Measurements from ENCODE around the gene EPS8.
A peak's percentile ranks its signal among the peaks of the same experiment; 100 is the strongest.
"Not testable (repeated sequence)": the region's sequence is repeated elsewhere in the genome, so short reads cannot be mapped to it uniquely, and the experiment has no call there.

The EPS8 gene

DNA sequence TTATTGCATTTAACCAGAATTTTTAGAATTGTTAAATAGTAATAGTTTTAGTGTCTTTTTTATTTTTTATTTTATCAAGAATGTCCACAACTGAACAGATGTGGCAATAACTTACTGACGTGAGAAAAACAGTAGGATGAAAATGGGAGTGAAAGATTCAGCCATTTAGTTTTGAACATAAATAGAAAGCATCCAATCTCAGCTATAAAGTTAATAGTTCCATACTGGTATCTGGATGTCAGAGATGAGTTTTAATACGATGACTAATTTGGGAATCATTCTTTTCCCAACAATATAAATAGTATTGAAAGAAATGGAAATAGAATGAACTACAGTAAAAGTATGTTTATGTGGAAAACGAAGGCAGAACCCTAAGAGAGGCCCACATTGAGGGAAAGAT is 159.4 kb downstream of the EPS8 start:
- TF ChIP-seq, protein P1, sequence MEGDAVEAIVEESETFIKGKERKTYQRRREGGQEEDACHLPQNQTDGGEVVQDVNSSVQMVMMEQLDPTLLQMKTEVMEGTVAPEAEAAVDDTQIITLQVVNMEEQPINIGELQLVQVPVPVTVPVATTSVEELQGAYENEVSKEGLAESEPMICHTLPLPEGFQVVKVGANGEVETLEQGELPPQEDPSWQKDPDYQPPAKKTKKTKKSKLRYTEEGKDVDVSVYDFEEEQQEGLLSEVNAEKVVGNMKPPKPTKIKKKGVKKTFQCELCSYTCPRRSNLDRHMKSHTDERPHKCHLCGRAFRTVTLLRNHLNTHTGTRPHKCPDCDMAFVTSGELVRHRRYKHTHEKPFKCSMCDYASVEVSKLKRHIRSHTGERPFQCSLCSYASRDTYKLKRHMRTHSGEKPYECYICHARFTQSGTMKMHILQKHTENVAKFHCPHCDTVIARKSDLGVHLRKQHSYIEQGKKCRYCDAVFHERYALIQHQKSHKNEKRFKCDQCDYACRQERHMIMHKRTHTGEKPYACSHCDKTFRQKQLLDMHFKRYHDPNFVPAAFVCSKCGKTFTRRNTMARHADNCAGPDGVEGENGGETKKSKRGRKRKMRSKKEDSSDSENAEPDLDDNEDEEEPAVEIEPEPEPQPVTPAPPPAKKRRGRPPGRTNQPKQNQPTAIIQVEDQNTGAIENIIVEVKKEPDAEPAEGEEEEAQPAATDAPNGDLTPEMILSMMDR (IDR thresholded peaks at IDR 0.05; ENCODE audit: control insufficient read depth, insufficient read depth, low read depth, low read length, missing control alignments): no peak
- H3K4me3 ChIP-seq (ENCODE audit: control insufficient read depth, low read depth, low read length): no peak overlapping the region
- peak; percentile 79 for DNase-seq (ENCODE audit: low read depth)

DNA sequence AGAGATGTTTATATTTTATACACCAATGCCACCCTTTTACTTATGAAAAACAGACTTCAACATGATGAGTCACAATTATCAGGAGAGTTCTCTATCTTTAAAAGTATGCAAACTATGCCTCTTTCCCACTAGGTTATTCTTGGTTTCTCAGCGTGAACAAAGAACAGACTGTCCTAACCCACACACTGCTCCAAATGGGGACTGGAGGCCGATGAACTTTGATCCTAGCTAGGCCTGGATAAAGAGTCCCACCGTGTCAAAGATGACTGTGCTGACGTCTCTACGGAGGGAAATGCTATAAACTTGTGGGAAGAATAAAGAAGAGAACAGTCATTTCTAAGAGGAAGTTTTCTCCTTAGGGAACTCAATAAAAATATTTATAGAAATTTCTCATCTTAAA is 160.1 kb downstream of the EPS8 start:
- TF ChIP-seq, protein P1 (IDR thresholded peaks at IDR 0.05; ENCODE audit: control insufficient read depth, insufficient read depth, low read depth, low read length, missing control alignments): no peak

DNA sequence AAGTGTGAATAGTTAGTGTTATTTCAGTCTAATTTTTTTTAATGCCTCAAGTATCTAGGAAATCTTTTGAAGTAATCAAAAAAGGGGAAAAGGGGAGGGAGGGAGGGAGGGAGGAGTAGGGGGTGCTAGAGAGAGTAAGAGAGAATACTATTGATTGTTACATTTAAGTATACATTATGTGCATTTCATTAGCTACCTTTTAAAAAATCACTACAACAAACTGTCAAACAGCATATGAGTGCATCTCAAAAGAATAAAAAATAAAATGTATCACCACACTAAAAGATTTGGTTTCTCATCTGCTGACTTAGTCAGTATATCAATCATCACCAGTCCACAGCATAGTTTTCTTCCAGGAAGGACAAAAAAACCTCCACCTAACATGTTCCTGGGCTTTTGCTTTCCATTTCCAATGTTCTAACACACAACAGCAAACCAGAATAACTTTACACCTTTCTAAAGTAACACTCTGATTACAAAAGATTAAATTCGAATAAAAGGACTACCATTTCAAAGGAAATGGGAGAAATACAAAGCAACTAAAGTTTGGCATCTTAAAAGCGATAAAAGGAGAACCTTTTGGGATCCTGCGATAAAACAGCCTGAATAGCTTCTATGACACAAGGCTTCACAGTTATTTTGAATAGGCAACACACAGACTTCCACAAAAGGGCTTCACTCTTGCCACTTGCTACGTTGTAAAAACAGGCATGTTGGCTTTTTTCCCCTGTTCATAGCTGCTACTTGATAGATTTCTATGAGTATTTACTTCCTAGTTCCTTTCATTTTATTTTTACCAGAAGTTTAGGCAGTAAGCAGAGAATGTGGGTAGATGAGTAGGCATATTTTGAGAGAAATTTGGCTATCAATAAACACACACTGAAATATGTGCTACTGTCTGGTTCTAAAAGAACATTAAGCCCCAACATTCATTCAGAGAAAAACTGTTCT is 160.9 kb downstream of the EPS8 start:
- TF ChIP-seq, protein P1 (IDR thresholded peaks at IDR 0.05; ENCODE audit: control insufficient read depth, insufficient read depth, low read depth, low read length, missing control alignments): no peak
- DNase-seq (ENCODE audit: low read depth): no peak
- no peak overlapping the region for H3K4me3 ChIP-seq (ENCODE audit: control insufficient read depth, low read depth, low read length)

More for the DNA sequence above, 160.1 kb downstream of the EPS8 start:
- H3K4me3 ChIP-seq (ENCODE audit: control insufficient read depth, low read depth, low read length): no peak overlapping the region
- peak; percentile 97 for DNase-seq (ENCODE audit: low read depth)

DNA sequence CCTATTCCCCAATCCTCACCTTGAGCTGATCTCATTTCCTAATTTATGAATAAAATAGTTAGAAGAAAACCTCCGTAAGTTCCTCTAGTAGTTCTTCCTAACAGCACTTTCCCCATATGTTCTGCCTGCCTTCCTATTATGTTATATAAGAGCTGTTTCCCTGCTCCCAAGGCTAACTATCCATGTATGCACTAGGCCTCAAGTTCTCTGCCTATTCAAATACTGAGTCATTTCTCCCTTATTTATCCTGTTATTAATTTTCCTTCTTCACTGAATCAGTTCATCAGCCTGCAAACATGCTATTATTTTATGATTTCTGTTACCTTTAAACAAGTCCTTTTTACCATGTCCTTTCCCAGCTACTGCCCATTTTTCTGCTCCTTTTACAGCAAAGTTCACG is 164.1 kb downstream of the EPS8 start:
- H3K4me3 ChIP-seq (ENCODE audit: control insufficient read depth, low read depth, low read length): no peak overlapping the region
- TF ChIP-seq, protein P1 (IDR thresholded peaks at IDR 0.05; ENCODE audit: control insufficient read depth, insufficient read depth, low read depth, low read length, missing control alignments): no peak
- DNase-seq (ENCODE audit: low read depth): no peak

DNA sequence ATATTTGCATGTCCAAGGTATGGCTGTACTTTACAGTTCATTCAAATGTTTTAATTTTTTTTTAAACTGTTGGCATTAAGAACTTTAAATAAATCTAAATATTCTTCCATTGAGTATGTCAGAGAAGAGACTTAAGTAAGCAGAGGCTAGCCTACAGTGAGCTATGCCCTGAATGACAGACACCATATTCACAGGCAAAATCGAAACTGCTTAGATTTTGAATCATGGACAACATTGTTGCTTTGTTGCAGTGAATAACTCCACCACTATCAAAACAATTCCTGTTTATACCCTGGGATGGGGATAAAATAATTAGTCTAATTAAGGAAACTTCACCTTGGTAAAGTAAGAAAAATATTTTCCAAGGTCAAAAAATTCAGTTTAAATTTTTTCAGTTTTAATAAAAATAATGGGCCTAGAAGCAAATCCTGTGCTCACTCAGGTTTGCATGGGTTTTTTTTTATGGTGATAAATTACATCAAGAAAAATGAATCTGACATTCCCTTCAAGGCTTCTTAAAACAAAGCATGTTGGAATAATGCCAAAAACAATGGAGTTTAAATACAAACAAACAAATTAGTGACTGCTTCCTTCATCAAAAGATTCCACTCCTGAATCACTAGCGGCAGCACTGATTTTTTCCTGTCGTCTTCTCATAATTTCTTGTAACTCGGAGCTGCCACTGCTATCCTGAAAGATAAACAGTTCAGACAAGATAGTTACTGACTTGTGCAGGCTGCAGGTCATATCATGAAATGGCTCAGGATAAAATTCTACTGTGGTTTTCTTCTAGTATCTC is 168.2 kb downstream of the EPS8 start:
- TF ChIP-seq, protein P1 (IDR thresholded peaks at IDR 0.05; ENCODE audit: control insufficient read depth, insufficient read depth, low read depth, low read length, missing control alignments): no peak
- H3K4me3 ChIP-seq (ENCODE audit: control insufficient read depth, low read depth, low read length): no peak overlapping the region
- no peak for DNase-seq (ENCODE audit: low read depth)

DNA sequence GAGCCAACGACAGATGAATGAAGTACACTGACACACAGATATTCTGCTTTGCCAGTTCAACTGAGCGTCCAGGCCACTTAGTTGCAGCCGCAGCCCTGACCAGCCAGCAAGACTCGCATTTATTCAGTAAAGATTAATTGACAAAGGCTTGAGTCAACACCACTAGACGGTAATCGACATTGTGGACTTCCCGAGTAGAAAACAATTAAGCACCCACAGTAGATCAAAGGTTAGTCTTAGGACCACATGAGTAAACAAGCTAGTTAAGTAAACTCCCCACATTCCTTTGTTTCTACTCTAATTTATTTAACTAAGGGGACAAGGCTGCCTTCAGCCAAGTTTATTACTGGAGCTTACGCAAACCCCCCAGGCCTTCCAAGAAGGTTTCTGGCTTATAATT is 172.7 kb downstream of the EPS8 start:
- DNase-seq (ENCODE audit: low read depth); H3K4me3 ChIP-seq (ENCODE audit: control insufficient read depth, low read depth, low read length): not testable (repeated sequence)

DNA sequence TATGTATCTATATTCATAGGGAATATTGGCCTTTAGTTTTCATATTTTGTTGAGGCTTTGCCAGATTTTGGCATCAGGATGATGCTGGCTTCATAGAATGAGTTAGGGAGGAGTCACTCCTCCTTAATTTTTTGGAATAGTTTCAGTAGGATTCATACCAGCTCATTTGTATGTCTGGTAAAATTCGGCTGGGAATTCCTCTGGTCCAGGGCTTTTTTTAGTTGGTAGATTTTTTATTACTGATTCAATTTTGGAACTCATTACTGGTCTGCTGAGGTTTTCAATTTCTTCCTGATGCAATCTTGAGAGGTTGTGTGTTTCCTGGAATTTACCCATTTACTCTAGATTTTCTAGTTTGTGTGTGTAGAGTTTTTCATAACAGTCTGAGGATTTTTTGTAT is 175.2 kb downstream of the EPS8 start:
- H3K4me3 ChIP-seq (ENCODE audit: control insufficient read depth, low read depth, low read length): no peak overlapping the region
- TF ChIP-seq, protein P1 (IDR thresholded peaks at IDR 0.05; ENCODE audit: control insufficient read depth, insufficient read depth, low read depth, low read length, missing control alignments): no peak
- DNase-seq (ENCODE audit: low read depth): no peak
